Measurements from ENCODE around the gene CMTM5. TPM values are rescaled to one million over a fixed set of nuclear protein-coding genes. Genes with fewer than 3 reads are reported as not detected.
"Not testable (repeated sequence)": the region's sequence is repeated elsewhere in the genome, so short reads cannot be mapped to it uniquely, and the experiment has no call there.

CMTM5 gene
- total RNA-seq, 2 experiments from 2014 or later: not detected

GRCh38 chr14:23384364-23385080 is 7.7 kb downstream of the CMTM5 start:
- DNase-seq: no peak
- Mint-ChIP-seq H3K4me1 (no peaks in the 10 kb centered on the region), H3K4me3 (no peak overlapping the region), H3K27me3 (peaks cover 3% of the 10 kb centered on the region), H3K36me3 (ENCODE audit: low read depth) (no peaks in the 10 kb centered on the region), H3K9me3 (no peaks in the 10 kb centered on the region), H3K27ac (no peak overlapping the region)
- POLR2A ChIA-PET: no interaction called here
- CTCF ChIA-PET: interaction anchor here (0.8 to 3.1 kb wide), 2 partner anchors 9 to 30 kb away, joined by 3 to 12 read pairs; no protein-coding TSS in a partner anchor

DNA sequence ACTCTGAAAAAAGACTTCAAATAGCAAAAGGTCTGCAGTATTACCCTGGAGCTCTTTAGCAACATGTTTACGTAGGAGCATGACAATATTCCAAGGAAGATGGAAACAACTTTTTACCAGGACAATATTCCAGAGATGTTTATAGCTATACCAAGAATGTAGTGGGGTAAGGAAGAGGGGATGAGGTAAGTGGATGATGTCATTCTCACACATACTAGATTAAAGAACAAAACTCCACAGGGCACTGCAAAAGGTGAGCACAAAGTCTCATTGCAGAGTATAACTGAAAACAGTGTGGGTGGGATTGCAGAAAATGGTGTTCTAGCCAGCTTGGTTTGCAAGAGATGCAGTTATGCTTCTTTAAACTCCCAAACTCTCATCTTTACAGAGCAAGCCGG is 8.4 kb downstream of the CMTM5 start:
- no peak overlapping the region for H3K4me3 Mint-ChIP-seq
- H3K36me3 Mint-ChIP-seq (ENCODE audit: low read depth): no peaks in the 10 kb centered on the region
- peaks cover 3% of the 10 kb centered on the region for H3K27me3 Mint-ChIP-seq
- POLR2A ChIA-PET: no interaction called here
- no peaks in the 10 kb centered on the region for H3K9me3 Mint-ChIP-seq
- no peak for DNase-seq
- H3K4me1 Mint-ChIP-seq: no peaks in the 10 kb centered on the region
- CTCF ChIA-PET: no interaction called here
- no peak overlapping the region for H3K27ac Mint-ChIP-seq

GRCh38 chr14:23385642-23386265 is 8.9 kb downstream of the CMTM5 start:
- DNase-seq: no peak
- Mint-ChIP-seq H3K9me3 (no peaks in the 10 kb centered on the region), H3K4me1 (no peaks in the 10 kb centered on the region), H3K36me3 (ENCODE audit: low read depth) (no peaks in the 10 kb centered on the region), H3K27me3 (peaks cover 1% of the 10 kb centered on the region), H3K27ac (no peak overlapping the region), H3K4me3 (no peak overlapping the region)
- ChIA-PET CTCF (no interaction called here), POLR2A (no interaction called here)

DNA sequence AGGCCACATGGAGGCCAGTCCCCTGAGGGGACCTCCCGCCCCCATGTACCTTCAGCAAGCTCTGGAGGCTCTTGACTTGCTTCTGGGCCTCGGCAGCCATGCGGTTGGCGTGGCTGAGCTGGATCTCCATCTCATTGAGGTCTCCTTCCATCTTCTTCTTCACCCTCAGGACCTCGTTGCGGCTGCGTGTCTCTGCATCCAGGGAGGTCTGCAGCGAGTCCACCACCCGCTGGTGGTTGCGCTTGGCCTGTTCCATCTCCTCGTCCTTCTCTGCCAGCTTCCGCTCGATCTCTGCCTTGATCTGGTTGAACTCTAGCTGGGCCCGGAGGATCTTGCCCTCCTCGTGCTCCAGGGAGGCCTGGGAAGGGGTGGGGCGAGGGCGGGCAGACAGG is 9.4 kb downstream of the CMTM5 start:
- H3K4me1 Mint-ChIP-seq; H3K27me3 Mint-ChIP-seq; H3K36me3 Mint-ChIP-seq (ENCODE audit: low read depth); H3K9me3 Mint-ChIP-seq; DNase-seq; H3K27ac Mint-ChIP-seq; H3K4me3 Mint-ChIP-seq; POLR2A ChIA-PET; CTCF ChIA-PET: not testable (repeated sequence)

GRCh38 chr14:23386999-23387398 is 10.2 kb downstream of the CMTM5 start:
- DNase-seq: no peak
- Mint-ChIP-seq H3K36me3 (ENCODE audit: low read depth) (no peaks in the 10 kb centered on the region), H3K27ac (no peak overlapping the region), H3K9me3 (no peaks in the 10 kb centered on the region), H3K4me1 (no peaks in the 10 kb centered on the region), H3K27me3 (peaks cover 3% of the 10 kb centered on the region), H3K4me3 (no peak overlapping the region)
- ChIA-PET POLR2A (no interaction called here), CTCF (no interaction called here)

GRCh38 chr14:23387916-23388882 is 11.4 kb downstream of the CMTM5 start:
- CTCF ChIA-PET: interaction anchor here (0.6 to 1.5 kb wide), 4 partner anchors 8 to 236 kb away, joined by 3 read pairs; no protein-coding TSS in a partner anchor
- DNase-seq: no peak
- no peak overlapping the region for H3K27ac Mint-ChIP-seq

DNA sequence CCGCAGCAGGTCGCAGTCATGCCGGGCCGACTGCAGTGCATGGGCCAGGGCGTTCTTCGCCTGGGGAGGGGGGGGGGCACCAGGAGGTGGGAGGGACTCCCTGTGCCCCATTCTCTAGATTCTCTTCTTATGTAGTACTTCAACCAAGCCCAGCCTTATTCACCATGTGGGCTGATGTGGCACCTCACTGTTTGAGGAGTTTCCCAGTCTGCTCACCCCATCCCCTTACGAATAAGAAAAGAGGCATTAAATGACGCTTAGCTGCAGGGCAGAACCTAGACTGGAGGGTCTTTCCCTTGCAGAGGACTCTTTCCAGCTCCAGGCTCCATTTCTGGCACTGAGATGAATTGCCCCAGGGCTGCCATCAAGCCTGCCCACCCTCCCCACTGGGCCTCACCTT is 12.2 kb downstream of the CMTM5 start:
- ChIA-PET CTCF (interaction anchor here (0.6 to 1.5 kb wide), 3 partner anchors 9 to 237 kb away, joined by 3 read pairs; no protein-coding TSS in a partner anchor), POLR2A (no interaction called here)
- no peaks in the 10 kb centered on the region for H3K36me3 Mint-ChIP-seq (ENCODE audit: low read depth)
- DNase-seq: no peak
- H3K27me3 Mint-ChIP-seq: peaks cover 3% of the 10 kb centered on the region
- no peak overlapping the region for H3K4me3 Mint-ChIP-seq
- H3K4me1 Mint-ChIP-seq: no peaks in the 10 kb centered on the region
- H3K9me3 Mint-ChIP-seq: no peaks in the 10 kb centered on the region
- H3K27ac Mint-ChIP-seq: no peak overlapping the region

More at GRCh38 chr14:23387916-23388882, 11.4 kb downstream of the CMTM5 start:
- Mint-ChIP-seq H3K36me3 (ENCODE audit: low read depth) (no peaks in the 10 kb centered on the region), H3K27me3 (peaks cover 3% of the 10 kb centered on the region), H3K4me1 (no peaks in the 10 kb centered on the region), H3K4me3 (no peak overlapping the region), H3K9me3 (no peaks in the 10 kb centered on the region)
- POLR2A ChIA-PET: no interaction called here

DNA sequence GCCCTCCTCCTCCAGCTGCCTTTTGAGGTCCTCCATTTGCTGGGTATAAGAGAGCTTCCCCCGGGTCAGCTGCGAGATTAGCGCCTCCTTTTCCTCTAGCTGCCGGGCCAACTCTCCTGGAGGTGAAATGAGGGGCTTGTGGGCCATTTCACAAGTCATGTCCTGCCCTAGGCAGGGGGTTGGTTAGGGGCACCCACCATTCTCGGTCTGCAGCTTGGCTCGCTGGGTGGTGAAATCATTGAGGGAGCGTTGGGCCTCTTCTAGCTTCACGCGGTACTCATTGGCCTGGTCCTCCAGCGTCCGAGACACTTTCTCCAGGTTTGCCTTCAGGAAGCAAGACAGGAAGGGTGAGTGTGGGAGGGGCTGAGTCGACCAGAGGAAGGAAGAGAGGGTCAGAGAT is 12.6 kb downstream of the CMTM5 start:
- DNase-seq: no peak
- no peaks in the 10 kb centered on the region for H3K36me3 Mint-ChIP-seq (ENCODE audit: low read depth)
- POLR2A ChIA-PET: no interaction called here
- H3K9me3 Mint-ChIP-seq: no peaks in the 10 kb centered on the region
- no peaks in the 10 kb centered on the region for H3K4me1 Mint-ChIP-seq
- H3K4me3 Mint-ChIP-seq: no peak overlapping the region
- H3K27ac Mint-ChIP-seq: no peak overlapping the region
- CTCF ChIA-PET: interaction anchor here (1.5 kb wide), 1 partner anchor 9 kb away, joined by 3 read pairs; no protein-coding TSS in a partner anchor
- H3K27me3 Mint-ChIP-seq: peaks cover 3% of the 10 kb centered on the region

- H3K4me3 Mint-ChIP-seq; H3K27ac Mint-ChIP-seq; POLR2A ChIA-PET; H3K36me3 Mint-ChIP-seq (ENCODE audit: low read depth); H3K4me1 Mint-ChIP-seq; H3K27me3 Mint-ChIP-seq; DNase-seq; H3K9me3 Mint-ChIP-seq: not testable (repeated sequence)
- CTCF ChIA-PET: interaction anchor here (0.7 to 1.5 kb wide), 2 partner anchors 9 to 133 kb away, joined by 3 read pairs; no protein-coding TSS in a partner anchor
These were observed 13.0 kb downstream of the CMTM5 start for GRCh38 chr14:23389871-23390270.

DNA sequence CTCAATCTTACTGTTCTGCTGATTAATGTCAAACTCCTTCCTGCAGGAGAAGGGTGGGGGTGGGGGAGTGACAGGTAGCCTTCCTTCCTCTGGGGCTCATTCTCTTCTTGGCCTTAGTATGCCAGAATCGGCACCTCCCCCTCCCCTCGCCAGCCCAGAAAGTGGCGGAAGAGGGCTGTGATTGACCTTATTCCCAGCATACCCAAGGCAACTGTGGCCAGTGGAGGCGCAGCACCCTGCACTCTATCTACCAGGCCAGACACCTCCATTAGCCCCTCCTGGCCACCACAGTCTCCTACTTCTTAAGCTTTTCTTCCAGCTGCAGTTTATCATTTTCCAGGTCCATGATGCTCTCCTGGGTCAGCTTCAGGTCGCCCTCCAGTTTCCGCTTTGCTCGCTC is 15.8 kb downstream of the CMTM5 start:
- ChIA-PET POLR2A (no interaction called here), CTCF (interaction anchor here (2.3 to 2.5 kb wide), 2 partner anchors 10 to 13 kb away, joined by 12 read pairs; no protein-coding TSS in a partner anchor)
- no peak overlapping the region for H3K27ac Mint-ChIP-seq
- no peaks in the 10 kb centered on the region for H3K4me1 Mint-ChIP-seq
- DNase-seq: no peak
- no peaks in the 10 kb centered on the region for H3K36me3 Mint-ChIP-seq (ENCODE audit: low read depth)
- peaks cover 3% of the 10 kb centered on the region for H3K27me3 Mint-ChIP-seq
- no peaks in the 10 kb centered on the region for H3K9me3 Mint-ChIP-seq
- no peak overlapping the region for H3K4me3 Mint-ChIP-seq

DNA sequence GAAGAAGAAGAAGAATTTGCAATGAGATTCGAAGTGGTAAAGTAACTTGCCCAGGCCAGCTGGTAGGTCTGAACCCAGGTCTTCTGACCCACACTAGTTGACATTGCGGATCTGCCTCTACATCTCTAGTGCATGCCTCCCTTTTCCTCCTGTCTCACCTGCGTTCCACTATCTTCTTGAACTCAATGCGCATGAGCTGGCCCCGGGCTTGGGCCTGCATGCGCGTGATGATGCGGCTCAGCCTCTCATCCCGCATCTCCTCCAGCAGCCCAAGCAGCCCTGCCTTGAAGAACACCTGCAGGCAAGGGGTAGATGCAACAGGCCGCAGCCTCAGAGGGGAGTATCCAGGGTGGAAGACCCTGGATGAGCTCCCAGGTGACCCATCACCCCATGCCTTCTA is 19.3 kb downstream of the CMTM5 start:
- ChIA-PET CTCF (no interaction called here), POLR2A (no interaction called here)
- Mint-ChIP-seq H3K4me3 (no peak overlapping the region), H3K27me3 (peaks cover 2% of the 10 kb centered on the region), H3K4me1 (no peaks in the 10 kb centered on the region), H3K9me3 (no peaks in the 10 kb centered on the region), H3K27ac (no peak overlapping the region), H3K36me3 (ENCODE audit: low read depth) (no peaks in the 10 kb centered on the region)
- DNase-seq: no peak

DNA sequence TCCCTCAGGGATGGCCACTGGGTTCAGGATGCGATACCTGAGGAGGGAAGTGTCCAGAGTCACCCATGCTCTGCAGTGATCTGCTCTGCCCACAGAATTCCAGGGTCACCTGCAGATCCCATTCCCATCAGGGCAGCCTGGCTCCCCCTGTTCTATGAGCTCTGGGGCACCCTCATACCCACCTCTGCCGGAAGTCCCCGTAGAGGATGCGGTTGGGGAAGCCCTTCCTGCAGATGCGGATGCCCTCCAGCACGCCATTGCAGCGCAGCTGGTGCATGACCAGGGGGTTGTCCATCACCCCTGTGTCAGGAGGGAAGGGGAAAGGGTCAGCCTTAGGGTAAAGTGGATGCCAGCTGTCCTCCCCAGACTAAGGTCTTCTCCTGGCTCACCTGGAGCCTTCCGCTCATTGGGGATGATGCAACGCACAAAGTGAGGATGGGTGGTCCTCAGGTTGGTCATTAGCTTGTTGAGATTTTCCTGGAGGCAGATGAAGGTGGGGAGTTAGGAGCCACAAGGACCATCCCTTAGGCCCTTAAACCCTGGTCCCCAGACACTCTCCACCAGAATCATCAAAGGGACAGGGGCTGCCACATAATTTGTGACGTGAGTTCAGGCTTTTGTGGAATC is 20.0 kb downstream of the CMTM5 start:
- no peak for DNase-seq
- Mint-ChIP-seq H3K4me1 (no peaks in the 10 kb centered on the region), H3K9me3 (no peaks in the 10 kb centered on the region), H3K4me3 (no peak overlapping the region), H3K36me3 (ENCODE audit: low read depth) (no peaks in the 10 kb centered on the region), H3K27me3 (no peaks in the 10 kb centered on the region), H3K27ac (no peak overlapping the region)
- ChIA-PET POLR2A (no interaction called here), CTCF (interaction anchor here (1.4 kb wide), 1 partner anchor 31 kb away, joined by 3 read pairs; no protein-coding TSS in a partner anchor)

Data from activated CD4-positive, alpha-beta T cell treated with anti-CD3 and anti-CD28 coated beads, Interleukin-2, amount 10 ng/mL, durations not matched to agents 7 days and 5 days (primary cell).